GM18517 (cell line): ENCODE data around the gene ANKS1B.
"Not testable (repeated sequence)": the region's sequence is repeated elsewhere in the genome, so short reads cannot be mapped to it uniquely, and the experiment has no call there.

ENCODE experiments used
- ATAC-seq: cut with Tn5 transposase; IDR thresholded peaks from one replicate; pipeline ENCODE4 v1.9.1; 2021; ENCODE audit warnings: mild to moderate bottlenecking, moderate library complexity; ENCODE audit not compliant: unreplicated experiment

Gene ANKS1B

GRCh38 chr12:99879439-99879838, 105.3 kb downstream of the ANKS1B start:
- ATAC-seq, result no peak

- no peak for ATAC-seq
Measured at GRCh38 chr12:99875081-99875480, 109.7 kb downstream of the ANKS1B start.

- ATAC-seq, result no peak
Measured at GRCh38 chr12:99870085-99870484, 114.7 kb downstream of the ANKS1B start.

GRCh38 chr12:99861731-99862130, 123.0 kb downstream of the ANKS1B start:
- ATAC-seq, result no peak

GRCh38 chr12:99859126-99859525, 125.6 kb downstream of the ANKS1B start:
- ATAC-seq, result no peak

GRCh38 chr12:99852666-99853065, 132.1 kb downstream of the ANKS1B start:
- no peak for ATAC-seq

GRCh38 chr12:99847936-99848335, 136.8 kb downstream of the ANKS1B start:
- no peak for ATAC-seq

- ATAC-seq, result no peak
Measured at GRCh38 chr12:99834710-99835109, 150.0 kb downstream of the ANKS1B start.

GRCh38 chr12:99833397-99833796, 151.3 kb downstream of the ANKS1B start:
- ATAC-seq, result no peak

- ATAC-seq, result no peak
Measured at GRCh38 chr12:99824900-99825542, 159.7 kb downstream of the ANKS1B start.

GRCh38 chr12:99822273-99822672, 162.5 kb downstream of the ANKS1B start:
- no peak for ATAC-seq

- no peak for ATAC-seq
Measured at GRCh38 chr12:99810718-99811593, 173.8 kb downstream of the ANKS1B start.

GRCh38 chr12:99809909-99810308, 174.8 kb downstream of the ANKS1B start:
- no peak for ATAC-seq

- ATAC-seq, result no peak
Measured at GRCh38 chr12:99806304-99806703, 178.4 kb downstream of the ANKS1B start.

- no peak for ATAC-seq
Measured at GRCh38 chr12:99804715-99805114, 180.0 kb downstream of the ANKS1B start.

GRCh38 chr12:99800605-99801004, 184.1 kb downstream of the ANKS1B start:
- no peak for ATAC-seq

- not testable (repeated sequence) for ATAC-seq
Measured at GRCh38 chr12:99797931-99798330, 186.8 kb downstream of the ANKS1B start.

GRCh38 chr12:99783421-99783820, 201.3 kb downstream of the ANKS1B start:
- ATAC-seq, result no peak

- no peak for ATAC-seq
Measured at GRCh38 chr12:99772274-99772673, 212.5 kb downstream of the ANKS1B start.

- no peak for ATAC-seq
Measured at GRCh38 chr12:99771659-99772058, 213.1 kb downstream of the ANKS1B start.

GRCh38 chr12:99769396-99769980, 215.2 kb downstream of the ANKS1B start:
- no peak for ATAC-seq

GRCh38 chr12:99768758-99769157, 216.0 kb downstream of the ANKS1B start:
- no peak for ATAC-seq
